GM12875 (cell line): ENCODE data around the gene SLC16A3.

ENCODE experiments used
- H3K4me3 ChIP-seq: one replicate; pipeline ENCODE4 v1.5.1; 2011; ENCODE audit warnings: low read depth, low read length, control low read depth
- TF ChIP-seq, protein P1 (sequence below): IDR thresholded peaks from 2 replicates; pipeline ENCODE4 v1.5.1; 2011; ENCODE audit warnings: low read depth, mild to moderate bottlenecking, control low read depth, inconsistent platforms, low read length, moderate library complexity, borderline replicate concordance; ENCODE audit not compliant: insufficient read depth

SLC16A3 gene

DNA sequence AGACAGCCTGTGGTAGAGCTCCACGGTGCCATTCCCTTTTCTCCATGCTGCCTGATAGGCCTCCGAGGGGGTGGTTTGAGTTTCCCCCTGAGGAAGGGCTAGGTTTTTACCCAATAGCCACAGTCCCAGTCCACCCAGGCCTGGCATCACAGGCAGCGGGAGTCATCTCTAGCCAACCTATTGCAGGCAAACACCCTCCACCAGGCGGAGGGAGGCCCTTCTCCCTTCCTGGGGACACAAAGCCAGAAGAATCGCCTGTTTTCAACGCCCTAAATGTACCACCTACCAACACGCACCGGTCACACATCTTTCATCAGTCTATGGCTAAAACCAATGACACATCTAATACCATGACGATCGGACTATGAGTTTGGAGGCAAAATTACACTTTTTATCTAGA lies 37.3 kb downstream of the SLC16A3 start:
- TF ChIP-seq, protein P1, sequence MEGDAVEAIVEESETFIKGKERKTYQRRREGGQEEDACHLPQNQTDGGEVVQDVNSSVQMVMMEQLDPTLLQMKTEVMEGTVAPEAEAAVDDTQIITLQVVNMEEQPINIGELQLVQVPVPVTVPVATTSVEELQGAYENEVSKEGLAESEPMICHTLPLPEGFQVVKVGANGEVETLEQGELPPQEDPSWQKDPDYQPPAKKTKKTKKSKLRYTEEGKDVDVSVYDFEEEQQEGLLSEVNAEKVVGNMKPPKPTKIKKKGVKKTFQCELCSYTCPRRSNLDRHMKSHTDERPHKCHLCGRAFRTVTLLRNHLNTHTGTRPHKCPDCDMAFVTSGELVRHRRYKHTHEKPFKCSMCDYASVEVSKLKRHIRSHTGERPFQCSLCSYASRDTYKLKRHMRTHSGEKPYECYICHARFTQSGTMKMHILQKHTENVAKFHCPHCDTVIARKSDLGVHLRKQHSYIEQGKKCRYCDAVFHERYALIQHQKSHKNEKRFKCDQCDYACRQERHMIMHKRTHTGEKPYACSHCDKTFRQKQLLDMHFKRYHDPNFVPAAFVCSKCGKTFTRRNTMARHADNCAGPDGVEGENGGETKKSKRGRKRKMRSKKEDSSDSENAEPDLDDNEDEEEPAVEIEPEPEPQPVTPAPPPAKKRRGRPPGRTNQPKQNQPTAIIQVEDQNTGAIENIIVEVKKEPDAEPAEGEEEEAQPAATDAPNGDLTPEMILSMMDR, result no peak
- no peak overlapping the region for H3K4me3 ChIP-seq

- H3K4me3 ChIP-seq, result no peak overlapping the region
These were observed 38.9 kb downstream of the SLC16A3 start for GRCh38 chr17:82267575-82268379.

DNA sequence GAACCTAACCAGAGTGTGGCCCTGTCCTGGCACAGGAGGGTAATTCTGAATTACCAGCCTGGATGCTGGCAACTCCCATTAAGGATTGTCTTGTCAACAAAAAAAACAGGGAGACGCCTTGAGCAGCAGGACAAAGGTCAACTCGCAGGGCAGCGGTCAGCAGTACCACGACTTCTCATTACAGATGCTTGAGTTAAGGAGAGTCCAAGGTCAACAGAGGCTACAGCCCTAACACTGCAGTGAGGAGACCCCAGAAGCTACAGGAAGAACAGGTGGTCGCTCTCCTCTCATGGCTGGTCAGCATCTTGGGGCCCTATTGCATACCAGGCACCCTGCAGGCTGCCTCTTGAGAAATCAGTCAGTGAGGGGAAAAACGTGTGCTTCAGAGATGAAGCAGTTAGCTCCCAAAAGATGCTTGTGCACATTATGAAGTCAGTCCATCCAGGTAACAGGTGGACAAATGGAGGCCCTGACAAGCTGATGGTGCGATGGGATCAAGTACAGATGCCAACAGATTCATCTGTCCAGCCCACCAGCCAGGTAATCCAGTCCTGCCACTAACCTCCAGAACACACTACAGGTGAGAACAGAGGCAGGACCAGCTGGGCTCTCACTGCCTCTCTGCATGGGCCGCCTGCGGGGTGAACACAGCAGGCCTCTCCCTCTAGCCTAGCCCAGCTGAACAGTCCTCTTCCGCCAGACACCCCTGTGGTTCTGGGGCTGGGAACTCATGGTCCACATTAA lies 40.5 kb downstream of the SLC16A3 start:
- TF ChIP-seq, protein P1, result no peak

More at GRCh38 chr17:82267575-82268379, 38.9 kb downstream of the SLC16A3 start:
- TF ChIP-seq, protein P1, result 0 out of 2 replicates have a peak, but pooled peaks have one; percentile 5

DNA sequence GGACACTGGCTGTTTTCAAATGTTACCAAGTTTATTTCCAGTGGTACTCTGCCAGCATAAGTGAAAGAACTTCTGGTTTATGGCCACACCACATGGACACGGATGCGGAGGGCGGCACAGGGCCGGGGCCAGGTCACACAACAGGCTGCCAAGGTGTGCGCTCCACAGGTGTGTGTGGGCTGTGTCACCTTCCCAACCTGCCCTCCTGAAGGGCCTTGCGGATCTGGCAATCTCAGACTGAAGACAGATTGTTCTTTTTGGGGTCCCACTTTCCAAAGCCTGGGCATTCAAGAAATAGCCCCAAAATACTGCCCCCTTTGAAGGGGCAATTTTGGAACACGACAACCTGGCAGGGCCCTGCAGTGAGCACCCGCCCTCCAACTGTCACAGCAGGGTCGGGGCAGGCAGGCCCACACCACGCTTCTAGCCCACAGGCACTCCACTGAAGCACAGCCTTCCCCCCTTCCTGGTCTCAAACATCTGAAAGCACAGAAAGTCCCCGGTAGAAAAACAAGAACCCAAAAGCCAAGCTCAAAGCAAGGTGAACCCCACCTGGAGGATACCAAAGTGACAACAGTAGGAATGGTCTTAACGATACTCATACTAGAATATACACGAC lies 41.1 kb downstream of the SLC16A3 start:
- H3K4me3 ChIP-seq, result no peak overlapping the region
- TF ChIP-seq, protein P1, result no peak

More for the DNA sequence above, 40.5 kb downstream of the SLC16A3 start:
- H3K4me3 ChIP-seq, result no peak overlapping the region

DNA sequence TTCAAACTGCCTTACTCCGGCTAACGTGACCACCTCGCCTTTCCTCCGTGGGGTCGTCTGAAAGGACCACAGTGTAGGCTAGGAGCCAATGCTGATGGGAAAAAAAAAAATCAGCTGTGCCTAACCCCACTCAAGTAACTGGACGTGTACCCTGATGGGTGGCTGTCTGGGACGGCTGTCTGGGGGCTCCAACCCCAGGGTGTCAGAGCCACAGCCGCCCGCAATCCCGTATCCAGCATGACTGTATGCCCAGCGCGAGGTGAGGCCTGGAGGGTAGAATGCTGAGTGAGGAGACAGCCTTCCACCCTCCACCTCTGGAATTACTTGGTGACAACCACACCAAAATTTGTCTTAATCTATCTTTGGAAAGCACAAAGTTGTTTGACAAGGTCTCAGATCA lies 41.8 kb downstream of the SLC16A3 start:
- no peak overlapping the region for H3K4me3 ChIP-seq
- TF ChIP-seq, protein P1, result no peak

DNA sequence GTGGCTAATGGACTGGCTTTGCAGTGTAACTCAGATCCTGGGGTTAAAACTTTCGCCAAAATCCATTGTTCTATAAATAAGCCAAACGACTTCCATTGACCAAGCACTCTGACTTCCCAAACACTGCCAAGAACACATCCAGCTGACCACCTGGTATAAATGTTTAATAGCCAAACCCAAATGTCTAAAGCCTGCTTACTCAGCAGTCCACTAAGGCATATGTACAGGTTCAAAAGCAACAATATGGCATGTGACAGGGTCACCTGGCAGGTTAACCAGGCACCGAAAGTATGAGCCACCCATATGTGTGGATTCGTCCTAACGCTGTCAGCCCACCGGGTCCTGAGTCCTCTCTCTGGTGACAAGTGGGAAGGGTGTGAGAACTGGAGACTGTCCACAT lies 42.6 kb downstream of the SLC16A3 start:
- TF ChIP-seq, protein P1, result no peak
- H3K4me3 ChIP-seq, result no peak overlapping the region
